Tibial artery (tissue), 4 donors: ENCODE results near the gene KRTAP4-16.
"Not testable (repeated sequence)": the region's sequence is repeated elsewhere in the genome, so short reads cannot be mapped to it uniquely, and the experiment has no call there.

Source experiments
- DNase-seq, 2 donors: peaks; one replicate each; pipeline ENCODE4 v3.0.0-alpha.2; 2019
- H3K27ac ChIP-seq, 2 donors: fragments of 200-600 bp; sonication (generic) in 1 of 2; 1 replicate in 1 of 2; 2 replicates in 1 of 2; pipeline ENCODE4 v1.5.1; 2018 to 2019; ENCODE audit warnings: mild to moderate bottlenecking in 1 of 2
- H3K27me3 ChIP-seq, 2 donors: fragments of 200-600 bp; sonication (generic) in 1 of 2; one replicate each; pipeline versions ENCODE4 v1.5.1 to v1.6.0; 2016 to 2019
- H3K36me3 ChIP-seq, 3 donors: fragments of 200-600 bp; sonication (generic) in 2 of 3; one replicate each; pipeline ENCODE4 v1.5.1; 2016 to 2019; ENCODE audit warnings: mild to moderate bottlenecking in 2 of 3
- H3K4me1 ChIP-seq, 4 donors: fragments of 200-600 bp; sonication (generic) in 2 of 4; 1 replicate in 3 of 4; 2 replicates in 1 of 4; pipeline ENCODE4 v1.5.1; 2016 to 2019
- H3K4me3 ChIP-seq, 2 donors: fragments of 200-600 bp; sonication (generic) in 1 of 2; 1 replicate in 1 of 2; 2 replicates in 1 of 2; pipeline ENCODE4 v1.5.1; 2018 to 2019; ENCODE audit warnings: mild to moderate bottlenecking in 2 of 2
- H3K9me3 ChIP-seq, 3 donors: fragments of 200-600 bp; sonication (generic) in 1 of 3; one replicate each; pipeline ENCODE4 v1.5.1; 2016 to 2019
- CTCF ChIP-seq, 2 experiments: fragments of 200-600 bp in 1 of 2; fragments of 450-650 bp in 1 of 2; IDR thresholded peaks; one replicate each; pipeline ENCODE4 v1.5.1; 2017 to 2019; ENCODE audit warnings: antibody characterized with exemption in 2 of 2, mild to moderate bottlenecking in 1 of 2, moderate library complexity in 1 of 2
- intact Hi-C: fragments of 100-400 bp; cut with DNase I; formaldehyde crosslinking; loops from one replicate; pipeline ENCODE4 v1.15.0; 2023; ENCODE audit warnings: low total_unique reads

Gene KRTAP4-16

GRCh38 chr17:41145261-41145660 is 43.3 kb upstream of the KRTAP4-16 start:
- Histone ChIP-seq H3K27me3 (no peaks in the 10 kb centered on the region), H3K4me3 (no peak overlapping the region), H3K9me3 (peaks cover 0 to 19% (median 5%) of the 10 kb centered on the region in 3 donors), H3K4me1 (no peaks in the 10 kb centered on the region), H3K36me3 (no peaks in the 10 kb centered on the region), H3K27ac (no peak overlapping the region)
- DNase-seq: no peak
- no peak for TF ChIP-seq CTCF (IDR thresholded peaks at IDR 0.05)
- intact Hi-C loops: no loop called here

GRCh38 chr17:41144846-41145245 is 42.8 kb upstream of the KRTAP4-16 start:
- intact Hi-C loops: no loop called here
- Histone ChIP-seq H3K27ac (no peak overlapping the region), H3K27me3 (no peaks in the 10 kb centered on the region), H3K9me3 (peaks cover 0 to 23% (median 9%) of the 10 kb centered on the region in 3 donors), H3K36me3 (no peaks in the 10 kb centered on the region), H3K4me3 (no peak overlapping the region), H3K4me1 (no peaks in the 10 kb centered on the region)
- no peak for DNase-seq
- no peak for TF ChIP-seq CTCF (IDR thresholded peaks at IDR 0.05)

- TF ChIP-seq CTCF (IDR thresholded peaks at IDR 0.05): no peak
- H3K27ac ChIP-seq: no peak overlapping the region
- no peaks in the 10 kb centered on the region for H3K4me1 ChIP-seq
- no peak overlapping the region for H3K4me3 ChIP-seq
- H3K36me3 ChIP-seq: no peaks in the 10 kb centered on the region
- H3K27me3 ChIP-seq: no peaks in the 10 kb centered on the region
- intact Hi-C loops: no loop called here
- no peak for DNase-seq
- peaks cover 0 to 24% (median 10%) of the 10 kb centered on the region in 3 donors for H3K9me3 ChIP-seq
Observed at GRCh38 chr17:41141361-41141760, 39.4 kb upstream of the KRTAP4-16 start.

- DNase-seq: no peak
- no peaks in the 10 kb centered on the region for H3K27me3 ChIP-seq
- H3K9me3 ChIP-seq: peaks cover 0 to 24% (median 10%) of the 10 kb centered on the region in 3 donors
- H3K27ac ChIP-seq: no peak within 1 kb of the TSS
- no peaks in the 10 kb centered on the region for H3K36me3 ChIP-seq
- TF ChIP-seq CTCF (IDR thresholded peaks at IDR 0.05): no peak
- no peaks in the 10 kb centered on the region for H3K4me1 ChIP-seq
- H3K4me3 ChIP-seq: no peak within 1 kb of the TSS
- intact Hi-C loops: no loop called here
Observed at GRCh38 chr17:41140360-41141131, 38.5 kb upstream of the KRTAP4-16 start, which contains the start of gene KRTAP4-6. TSS of gene KRTAP4-6 (minus strand) at chr17:41140544. CDS start at chr17:41140487, 57 bp downstream.

GRCh38 chr17:41139865-41140264 is 37.9 kb upstream of the KRTAP4-16 start:
- H3K27ac ChIP-seq, H3K27me3 ChIP-seq, DNase-seq, H3K4me1 ChIP-seq, H3K4me3 ChIP-seq, H3K36me3 ChIP-seq, intact Hi-C loops: not testable (repeated sequence)
- peaks cover 0 to 24% (median 10%) of the 10 kb centered on the region in 3 donors for H3K9me3 ChIP-seq

- TF ChIP-seq CTCF (IDR thresholded peaks at IDR 0.05): no peak
- Histone ChIP-seq H3K4me3 (no peak overlapping the region), H3K27me3 (no peaks in the 10 kb centered on the region), H3K36me3 (no peaks in the 10 kb centered on the region), H3K4me1 (no peaks in the 10 kb centered on the region), H3K9me3 (no peaks in the 10 kb centered on the region), H3K27ac (no peak overlapping the region)
- DNase-seq: no peak
- intact Hi-C loops: no loop called here
Observed at GRCh38 chr17:41133880-41134735, 32.1 kb upstream of the KRTAP4-16 start.
